ENCODE data around the gene CDK6. TPM values are rescaled to one million over a fixed set of nuclear protein-coding genes. Genes with fewer than 3 reads are reported as not detected.
A peak's percentile ranks its signal among the peaks of the same experiment; 100 is the strongest.

The CDK6 gene
- total RNA-seq, 4 donors from 2014 or later = 22.2 to 45.4 (median 36.4) TPM

DNA sequence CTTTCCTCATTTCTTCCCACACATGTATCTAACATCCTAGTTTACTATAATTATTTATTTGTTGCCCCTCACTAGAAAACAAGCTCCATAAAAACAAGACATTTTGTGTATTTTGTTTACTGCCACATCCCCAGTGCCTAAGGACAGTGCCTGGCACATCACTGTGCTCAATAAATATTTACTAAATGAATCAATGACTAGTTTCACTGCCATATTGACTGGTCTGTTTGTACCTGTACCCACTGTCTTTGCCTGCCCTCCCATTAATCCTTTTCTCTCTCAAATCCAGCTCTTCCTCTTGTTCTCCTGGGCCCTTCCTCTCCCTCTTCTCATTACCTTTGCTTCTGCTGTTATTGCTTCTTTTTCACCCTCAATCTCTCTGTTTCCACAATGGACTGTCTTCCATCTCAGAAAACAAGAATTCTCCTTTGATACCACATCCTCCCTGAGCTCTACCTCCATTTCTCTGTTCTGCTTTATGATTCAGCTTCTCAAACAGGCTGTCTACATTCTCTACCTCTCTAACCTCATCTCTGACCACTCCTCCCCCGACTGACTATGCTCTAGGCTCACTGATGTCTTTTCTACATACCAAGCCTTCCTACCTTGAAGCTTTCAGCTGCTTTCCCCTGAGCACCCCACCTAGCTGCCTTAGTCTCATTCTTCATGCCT, 237.9 kb downstream of the CDK6 start:
- TF ChIP-seq, protein P1, sequence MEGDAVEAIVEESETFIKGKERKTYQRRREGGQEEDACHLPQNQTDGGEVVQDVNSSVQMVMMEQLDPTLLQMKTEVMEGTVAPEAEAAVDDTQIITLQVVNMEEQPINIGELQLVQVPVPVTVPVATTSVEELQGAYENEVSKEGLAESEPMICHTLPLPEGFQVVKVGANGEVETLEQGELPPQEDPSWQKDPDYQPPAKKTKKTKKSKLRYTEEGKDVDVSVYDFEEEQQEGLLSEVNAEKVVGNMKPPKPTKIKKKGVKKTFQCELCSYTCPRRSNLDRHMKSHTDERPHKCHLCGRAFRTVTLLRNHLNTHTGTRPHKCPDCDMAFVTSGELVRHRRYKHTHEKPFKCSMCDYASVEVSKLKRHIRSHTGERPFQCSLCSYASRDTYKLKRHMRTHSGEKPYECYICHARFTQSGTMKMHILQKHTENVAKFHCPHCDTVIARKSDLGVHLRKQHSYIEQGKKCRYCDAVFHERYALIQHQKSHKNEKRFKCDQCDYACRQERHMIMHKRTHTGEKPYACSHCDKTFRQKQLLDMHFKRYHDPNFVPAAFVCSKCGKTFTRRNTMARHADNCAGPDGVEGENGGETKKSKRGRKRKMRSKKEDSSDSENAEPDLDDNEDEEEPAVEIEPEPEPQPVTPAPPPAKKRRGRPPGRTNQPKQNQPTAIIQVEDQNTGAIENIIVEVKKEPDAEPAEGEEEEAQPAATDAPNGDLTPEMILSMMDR (IDR thresholded peaks at IDR 0.05) = no peak
- TF ChIP-seq EP300 (IDR thresholded peaks at IDR 0.05) (no peak), POLR2AphosphoS5 (IDR thresholded peaks at IDR 0.05) (no peak), POLR2A (IDR thresholded peaks at IDR 0.05; ENCODE audit: low read depth) (no peak)
- 71% methylated on average over 1 of the region's 1 CpG for WGBS
- no peak overlapping the region for H3K27ac ChIP-seq (replicated peaks in 1 of 4)
- H3K9me3 ChIP-seq = no peaks in the 10 kb centered on the region
- H3K4me3 ChIP-seq = no peak overlapping the region
- H3K4me1 ChIP-seq = peaks cover 0 to 2% (median 0%) of the 10 kb centered on the region in 4 donors
- H3K36me3 ChIP-seq = no peaks in the 10 kb centered on the region
- no peak for DNase-seq (ENCODE audit: extremely low spot score)
- H3K27me3 ChIP-seq = no peaks in the 10 kb centered on the region
- intact Hi-C loops (cut with DNase I) = no loop called here

DNA sequence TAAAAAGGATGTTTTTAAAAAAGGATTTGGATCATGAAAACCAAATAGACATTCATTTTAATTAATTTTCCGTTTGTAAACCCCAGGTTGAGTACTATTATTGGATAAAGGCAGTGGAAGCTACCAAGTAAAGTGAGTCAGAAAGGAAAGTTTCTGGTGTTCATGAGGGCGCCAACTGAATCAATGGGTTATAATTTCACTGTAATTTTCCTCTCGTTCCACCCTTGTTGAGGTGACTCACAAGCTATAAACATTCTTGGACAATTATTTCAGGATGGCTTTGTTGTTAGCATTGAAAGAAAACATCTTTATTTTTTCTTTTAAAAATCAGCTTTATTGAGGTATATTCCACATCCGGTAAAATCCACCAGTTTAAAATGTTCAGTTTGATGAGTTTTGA, 241.1 kb downstream of the CDK6 start:
- TF ChIP-seq, protein P1 (IDR thresholded peaks at IDR 0.05) = no peak
- TF ChIP-seq EP300 (IDR thresholded peaks at IDR 0.05) (no peak), POLR2A (IDR thresholded peaks at IDR 0.05; ENCODE audit: low read depth) (no peak), POLR2AphosphoS5 (IDR thresholded peaks at IDR 0.05) (no peak)
- no peak overlapping the region for H3K27ac ChIP-seq (replicated peaks in 1 of 4)
- H3K9me3 ChIP-seq = no peaks in the 10 kb centered on the region
- WGBS = 76% methylated on average over 4 of the region's 4 CpGs
- H3K4me3 ChIP-seq = no peak overlapping the region
- no peak for DNase-seq (ENCODE audit: extremely low spot score)
- no peaks in the 10 kb centered on the region for H3K36me3 ChIP-seq
- peaks cover 4 to 7% (median 6%) of the 10 kb centered on the region in 4 donors for H3K4me1 ChIP-seq
- H3K27me3 ChIP-seq = no peaks in the 10 kb centered on the region
- intact Hi-C loops (cut with DNase I) = no loop called here

DNA sequence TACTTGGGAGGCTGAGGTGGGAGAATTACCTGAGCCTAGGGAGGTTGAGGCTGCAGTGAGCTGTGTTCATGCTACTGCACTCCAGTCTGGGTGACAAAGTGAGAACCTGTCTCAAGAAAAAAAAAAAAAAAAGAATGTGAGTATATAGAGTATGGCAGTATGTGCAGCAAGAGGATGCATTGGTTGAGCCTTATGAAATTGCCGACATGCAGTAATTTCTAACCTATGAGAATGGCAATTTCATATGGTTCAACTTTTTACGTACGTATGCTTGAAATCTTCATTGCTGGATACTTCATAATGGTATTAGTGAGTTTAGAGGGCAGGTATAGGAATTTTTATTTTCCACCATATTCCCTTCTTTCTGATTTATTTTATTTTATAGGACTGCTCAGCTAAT, 241.6 kb downstream of the CDK6 start:
- TF ChIP-seq EP300 (IDR thresholded peaks at IDR 0.05) = no peak
- no peak for TF ChIP-seq POLR2AphosphoS5 (IDR thresholded peaks at IDR 0.05)
- TF ChIP-seq, protein P1 (IDR thresholded peaks at IDR 0.05) = no peak
- no peak for TF ChIP-seq POLR2A (IDR thresholded peaks at IDR 0.05; ENCODE audit: low read depth)
- Histone ChIP-seq H3K27ac (replicated peaks in 1 of 4) (no peak overlapping the region), H3K9me3 (no peaks in the 10 kb centered on the region), H3K27me3 (no peaks in the 10 kb centered on the region), H3K36me3 (no peaks in the 10 kb centered on the region), H3K4me3 (no peak overlapping the region), H3K4me1 (peaks cover 4 to 7% (median 6%) of the 10 kb centered on the region in 4 donors)
- 94% methylated on average over 3 of the region's 3 CpGs for WGBS
- DNase-seq (ENCODE audit: extremely low spot score) = no peak
- intact Hi-C loops (cut with DNase I) = no loop called here

DNA sequence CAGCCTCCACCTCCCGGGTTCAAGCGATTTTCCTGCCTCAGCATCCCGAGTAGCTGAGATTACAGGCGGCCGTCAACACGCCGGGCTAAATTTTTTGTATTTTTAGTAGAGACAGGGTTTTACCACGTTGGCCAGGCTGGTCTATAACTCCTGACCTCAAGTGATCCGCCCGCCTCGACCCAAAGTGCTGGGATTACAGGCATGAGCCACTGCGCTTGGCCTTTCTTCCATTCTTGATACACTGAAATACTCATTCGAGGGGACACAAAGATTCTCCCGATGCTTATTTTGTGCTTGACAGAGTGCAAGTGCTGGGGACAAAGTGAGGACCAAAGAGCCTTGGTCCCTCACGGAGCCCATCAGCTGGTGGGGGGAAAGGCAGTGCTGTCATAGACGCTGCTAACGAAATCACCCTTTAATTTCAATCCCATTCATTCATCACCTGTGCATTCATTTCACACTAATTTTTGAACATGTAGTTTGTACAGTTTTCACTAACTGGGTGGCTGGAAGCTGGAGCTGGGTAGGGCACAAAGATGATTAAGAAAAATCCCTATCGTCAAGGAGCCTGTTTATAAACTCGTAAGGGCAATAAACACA, 245.6 kb downstream of the CDK6 start:
- Histone ChIP-seq H3K27ac (replicated peaks in 1 of 4) (peak overlapping the region in 3 of 4 donors; percentile 91 to 94 (median 93)), H3K27me3 (no peaks in the 10 kb centered on the region), H3K4me3 (peak overlapping the region; percentile 78 to 92 (median 81)), H3K4me1 (peaks cover 37 to 44% (median 42%) of the 10 kb centered on the region in 4 donors), H3K9me3 (no peaks in the 10 kb centered on the region), H3K36me3 (no peaks in the 10 kb centered on the region)
- TF ChIP-seq, protein P1 (IDR thresholded peaks at IDR 0.05) = no peak
- TF ChIP-seq POLR2A (IDR thresholded peaks at IDR 0.05; ENCODE audit: low read depth) (no peak), POLR2AphosphoS5 (IDR thresholded peaks at IDR 0.05) (no peak), EP300 (IDR thresholded peaks at IDR 0.05) (no peak)
- intact Hi-C loops (cut with DNase I) = no loop called here
- WGBS = 45% methylated on average over 18 of the region's 19 CpGs
- DNase-seq (ENCODE audit: extremely low spot score) = no peak
